ENCODE results near the gene RPLP2.

RPLP2 gene

GRCh38 chr11:839280-839623, 29.5 kb downstream of the RPLP2 start:
- DNase-seq = no peak

- peak; percentile 93 for DNase-seq
These were observed 30.3 kb downstream of the RPLP2 start for GRCh38 chr11:839875-840617.

DNA sequence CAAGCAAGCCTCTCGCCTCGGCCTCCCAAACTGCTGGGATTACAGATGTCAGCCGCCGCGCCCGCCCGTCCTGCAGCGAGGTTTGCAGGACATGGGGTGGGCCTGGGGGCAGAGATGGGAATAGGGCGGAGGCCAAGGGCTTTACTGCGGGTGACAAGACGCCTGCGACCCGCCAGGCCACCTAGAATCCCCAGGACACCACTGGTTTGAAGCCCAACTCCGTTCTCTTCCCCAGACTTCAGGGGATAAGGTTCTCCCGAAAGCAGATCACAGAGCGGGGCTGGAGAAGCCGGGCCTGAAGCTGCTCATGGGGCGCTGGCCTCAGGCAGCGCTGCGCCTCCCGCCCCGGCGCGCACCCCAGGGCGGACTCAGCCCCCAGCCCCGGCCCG, 32.2 kb downstream of the RPLP2 start:
- DNase-seq = no peak

GRCh38 chr11:842370-843002, 32.7 kb downstream of the RPLP2 start, which contains the start of the genes POLR2L and TSPAN4:
TSS of gene POLR2L (minus strand) at chr11:842529. CDS start at chr11:842508, 21 bp downstream.
TSS of gene TSPAN4 (plus strand) at chr11:842852. CDS start at chr11:850305, 7,453 bp downstream.
- DNase-seq = peak; percentile 93

DNA sequence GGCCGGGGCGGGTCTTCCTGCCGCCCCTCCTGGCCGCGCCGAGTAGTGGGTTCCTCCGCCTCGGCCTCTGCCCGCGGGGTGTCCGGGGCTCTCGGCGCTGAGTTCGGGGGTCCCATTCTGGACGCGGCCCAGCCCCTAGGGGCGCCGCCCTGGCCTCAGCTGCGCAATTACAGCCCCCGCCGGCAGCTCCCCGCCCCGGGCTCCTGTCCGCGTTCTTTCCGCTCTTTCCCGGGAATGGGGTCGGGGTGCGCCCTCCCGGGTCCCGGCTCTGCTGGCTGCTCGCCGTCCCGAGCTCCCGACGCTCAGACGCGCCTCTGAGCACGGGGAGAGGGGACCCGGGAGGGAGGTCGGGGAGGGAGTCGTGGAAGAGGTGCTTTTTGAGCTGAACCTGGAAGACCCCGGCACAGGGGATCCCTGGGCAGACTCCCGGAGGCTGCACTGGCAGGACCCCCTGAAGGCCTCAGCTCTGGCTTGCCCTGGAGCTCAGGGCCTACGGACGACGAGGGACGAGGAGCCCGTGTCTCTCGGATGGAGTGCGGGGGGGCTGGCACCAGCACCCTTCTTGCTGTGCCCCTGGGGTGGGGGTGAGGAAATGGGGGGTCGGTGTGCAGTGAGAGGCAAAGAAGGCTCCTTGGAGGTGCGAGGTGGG, 33.4 kb downstream of the RPLP2 start:
- no peak for DNase-seq

- DNase-seq = peak; percentile 98
These were observed 34.3 kb downstream of the RPLP2 start for GRCh38 chr11:843818-844692.

DNA sequence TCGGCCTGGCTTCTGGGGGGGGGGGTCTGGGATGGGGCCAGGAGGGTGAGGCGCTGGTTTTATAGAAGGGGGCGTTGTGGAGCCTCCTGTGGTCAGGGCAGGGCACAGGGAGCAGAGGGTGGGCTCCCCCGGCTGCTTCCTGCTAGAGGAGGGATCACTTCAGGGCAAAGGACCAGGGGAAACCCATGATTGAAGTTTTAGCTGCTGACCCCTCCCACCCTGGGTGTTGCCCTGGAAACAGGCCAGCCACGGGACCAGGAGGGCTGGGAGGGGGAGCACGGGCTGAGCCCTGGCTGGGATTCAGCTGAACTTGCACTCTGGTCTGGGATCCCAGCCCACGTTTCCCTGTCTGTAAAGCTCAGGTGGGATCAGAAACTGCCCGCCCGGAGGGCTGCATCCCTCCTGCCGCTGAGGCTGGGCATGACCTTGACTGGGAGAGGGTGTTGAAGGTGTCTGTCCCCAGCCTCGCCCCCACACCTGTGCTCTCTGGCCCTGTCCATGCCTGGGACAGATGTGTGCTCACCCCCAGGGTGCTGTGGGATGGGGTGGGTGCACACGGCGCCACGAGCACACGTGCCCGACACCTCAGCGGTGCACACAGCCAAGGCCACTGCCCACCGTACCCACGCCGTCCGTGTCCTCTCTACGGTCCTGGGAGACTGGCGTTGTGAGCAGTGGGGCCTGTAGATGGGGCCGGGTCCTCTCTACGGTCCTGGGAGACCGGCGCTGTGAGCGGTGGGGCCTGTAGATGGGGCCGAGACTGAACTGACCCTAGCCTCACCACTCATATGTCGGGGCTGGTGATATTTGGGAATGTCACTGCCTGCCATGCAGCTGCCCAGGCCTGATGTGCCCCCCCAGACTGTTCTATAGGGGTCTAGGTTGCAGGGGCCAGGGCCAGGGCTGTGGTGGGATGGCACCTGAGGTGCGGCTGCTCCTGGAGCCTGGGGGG, 35.2 kb downstream of the RPLP2 start:
- DNase-seq = peak; percentile 93

DNA sequence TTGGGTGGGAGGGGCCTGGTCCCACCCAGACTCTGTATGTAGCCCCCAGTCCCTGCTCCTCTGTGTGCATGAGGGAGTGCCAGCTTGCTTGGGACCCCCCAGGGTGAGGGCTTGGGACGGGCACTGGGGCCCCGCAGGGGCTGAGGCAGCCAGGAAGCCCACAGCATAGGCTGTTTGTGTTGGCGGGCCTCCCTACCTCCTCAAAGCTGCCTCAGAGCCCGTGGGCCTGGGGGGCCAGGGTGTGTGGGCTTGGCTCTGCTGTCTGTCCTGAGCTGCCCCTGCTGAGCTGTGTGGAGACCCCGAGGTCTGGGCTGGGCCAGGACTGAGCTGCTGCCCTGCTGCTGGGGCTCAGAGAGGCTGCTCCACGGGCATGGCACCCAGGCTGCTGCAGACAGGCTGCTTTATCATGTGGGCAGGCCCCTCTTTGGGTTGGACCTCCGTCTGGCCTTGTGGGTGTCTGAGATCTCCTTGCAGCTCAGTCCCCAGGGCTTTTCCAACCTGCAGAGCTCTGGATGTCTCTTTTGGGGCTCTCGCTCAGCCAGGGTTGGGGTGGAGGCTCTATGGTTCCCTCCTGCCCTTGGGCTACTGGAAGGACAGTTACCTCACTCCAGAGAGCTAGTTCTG, 36.2 kb downstream of the RPLP2 start:
- DNase-seq = no peak

GRCh38 chr11:846496-847098, 36.8 kb downstream of the RPLP2 start:
- DNase-seq = no peak

DNA sequence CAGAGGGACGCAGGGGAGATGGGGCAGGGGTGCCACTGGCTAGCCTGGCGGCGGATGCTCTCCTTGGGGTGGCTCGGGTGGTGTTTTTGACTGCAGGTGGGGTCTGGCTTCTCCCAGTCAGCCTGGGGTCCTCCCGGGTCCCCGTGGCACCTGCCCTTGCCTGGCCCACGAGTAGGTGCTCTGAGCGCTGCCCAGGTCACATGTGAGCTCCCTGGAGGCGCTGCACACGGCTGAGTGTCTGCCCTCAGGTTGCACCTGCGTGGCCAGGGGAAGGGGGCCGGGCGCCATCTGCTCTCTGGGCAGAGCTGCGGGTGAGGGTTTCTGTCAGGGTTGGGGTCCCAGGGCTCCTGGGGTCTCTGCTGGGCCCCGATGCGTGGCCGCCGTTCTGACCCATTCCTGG, 38.1 kb downstream of the RPLP2 start:
- peak; percentile 56 for DNase-seq

- peak; percentile 100 for DNase-seq
These were observed 38.7 kb downstream of the RPLP2 start for GRCh38 chr11:848380-848931.

DNA sequence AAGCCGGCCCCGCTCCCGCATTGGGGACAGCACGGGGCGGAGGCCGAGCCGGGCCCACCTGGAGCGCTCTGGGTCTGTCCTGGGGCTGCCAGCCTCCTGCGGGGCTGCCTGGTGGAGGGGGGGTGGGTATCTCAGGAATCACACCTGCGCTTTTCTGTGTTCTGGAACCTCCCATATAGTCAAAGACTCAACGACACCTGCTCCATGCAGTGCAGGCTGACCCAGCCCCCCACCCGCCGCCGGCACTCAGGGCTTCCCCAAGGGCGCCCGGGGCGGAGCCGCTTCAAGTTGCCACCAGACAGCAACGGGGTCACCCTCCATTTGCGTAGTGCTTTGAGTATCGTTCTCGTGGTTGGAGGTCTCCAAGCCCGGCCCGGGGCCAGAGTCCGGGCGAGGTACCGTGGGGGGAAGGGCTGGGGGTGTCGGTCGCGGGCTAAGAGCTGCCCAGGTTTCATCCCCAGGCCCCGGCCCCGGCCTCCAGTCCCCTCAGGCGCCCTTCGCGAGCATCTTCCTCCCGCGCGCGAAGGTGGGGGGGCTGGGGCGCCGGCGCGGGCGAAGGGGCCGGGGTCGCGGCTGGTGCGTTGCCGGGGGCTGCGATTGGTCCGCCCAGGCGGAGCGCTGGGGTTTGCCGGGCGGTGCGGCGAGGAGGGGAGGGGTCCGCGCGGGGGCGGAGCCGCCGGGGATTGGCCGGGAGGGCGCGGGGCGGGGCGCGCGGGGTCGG, 39.5 kb downstream of the RPLP2 start:
- no peak for DNase-seq

DNA sequence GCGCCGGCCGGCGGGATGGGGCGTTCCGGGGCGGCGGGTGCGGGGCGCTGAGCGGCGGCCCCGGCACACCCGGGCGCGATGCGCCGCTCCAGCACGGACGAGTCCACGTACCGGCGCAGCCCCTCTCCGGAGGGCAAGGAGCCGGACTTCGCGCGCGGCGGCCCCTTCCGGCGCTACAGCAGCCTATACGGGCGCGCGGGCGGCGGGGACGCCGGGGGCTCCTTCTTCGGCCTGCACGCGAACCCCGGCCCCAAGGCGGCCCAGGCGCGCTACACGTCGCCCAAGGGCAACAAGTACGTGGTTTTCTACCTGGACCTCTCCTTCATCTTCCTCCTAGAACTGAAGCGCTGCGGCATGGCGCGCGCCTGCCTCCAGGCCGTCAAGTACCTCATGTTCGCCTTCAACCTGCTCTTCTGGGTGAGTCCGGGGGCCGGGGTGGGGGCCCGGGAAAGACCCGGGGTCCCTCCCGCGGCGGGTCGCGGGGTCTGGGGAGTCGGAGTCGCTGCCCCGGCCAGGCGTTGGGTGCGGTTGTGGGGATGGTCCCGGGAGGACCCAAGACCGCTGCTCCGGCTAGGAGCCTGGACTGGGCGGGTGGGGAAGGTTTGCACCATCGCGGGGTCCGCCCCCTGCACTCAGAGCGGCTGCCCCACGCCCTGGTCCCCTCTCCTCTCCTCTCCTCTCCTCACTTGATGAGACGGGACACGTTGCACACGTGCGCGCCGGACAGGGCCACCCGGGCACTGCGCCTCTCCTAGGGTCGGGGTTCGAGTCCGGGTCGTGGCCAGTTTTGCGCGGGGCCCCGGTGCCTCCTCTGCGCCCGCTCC, 40.4 kb downstream of the RPLP2 start:
- peak; percentile 58 for DNase-seq

DNA sequence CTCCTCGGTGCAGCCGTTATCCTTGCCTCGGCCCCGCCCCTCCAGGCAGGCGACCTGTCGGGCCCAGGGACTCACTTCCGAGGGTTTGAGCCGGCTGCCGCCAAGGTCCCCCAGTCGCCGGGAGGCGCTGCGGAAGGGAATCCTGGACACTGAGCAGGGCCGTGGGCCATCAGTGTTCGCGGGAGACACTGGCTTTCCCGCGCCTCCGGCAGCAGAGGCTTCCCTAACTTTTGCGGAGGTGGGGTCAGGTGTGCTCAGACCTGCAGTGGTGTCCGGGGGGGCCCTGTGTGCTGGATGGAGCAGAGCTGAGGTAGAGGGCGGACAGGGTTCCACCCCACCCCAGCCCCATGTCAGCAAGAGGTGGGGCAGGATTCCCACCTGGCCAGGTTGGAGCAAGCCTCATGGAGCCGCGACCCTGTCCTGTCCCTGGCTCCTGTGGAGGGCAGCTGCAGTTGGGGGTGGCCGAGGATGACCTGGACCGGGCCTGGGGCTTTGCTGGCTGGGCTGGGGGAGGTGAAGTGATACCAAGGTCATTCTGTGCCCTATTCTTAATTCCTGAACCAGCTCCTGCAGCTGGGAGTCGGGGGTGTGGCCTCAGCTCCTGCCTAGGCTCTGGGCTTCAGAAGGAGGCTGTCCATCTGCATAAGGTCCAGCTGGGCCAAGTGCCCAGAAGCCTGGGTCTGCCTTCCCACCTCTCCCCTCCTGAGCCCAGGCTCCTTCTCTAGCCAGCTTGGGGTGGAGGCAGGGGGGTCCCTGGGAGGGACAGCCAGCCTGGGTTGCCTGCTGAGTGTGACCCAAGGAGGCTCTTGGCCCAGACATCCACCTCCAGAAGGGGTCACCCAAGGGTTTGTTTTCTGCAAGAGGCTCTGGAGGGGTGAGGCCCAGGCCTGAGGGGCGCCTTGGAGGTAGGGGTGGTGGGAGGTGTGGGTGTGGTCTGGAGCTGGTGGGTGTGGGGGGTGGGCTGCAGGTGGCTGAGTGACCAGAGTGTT, 41.3 kb downstream of the RPLP2 start:
- DNase-seq = peak; percentile 97

GRCh38 chr11:852762-853161, 43.0 kb downstream of the RPLP2 start:
- DNase-seq = peak; percentile 51

DNA sequence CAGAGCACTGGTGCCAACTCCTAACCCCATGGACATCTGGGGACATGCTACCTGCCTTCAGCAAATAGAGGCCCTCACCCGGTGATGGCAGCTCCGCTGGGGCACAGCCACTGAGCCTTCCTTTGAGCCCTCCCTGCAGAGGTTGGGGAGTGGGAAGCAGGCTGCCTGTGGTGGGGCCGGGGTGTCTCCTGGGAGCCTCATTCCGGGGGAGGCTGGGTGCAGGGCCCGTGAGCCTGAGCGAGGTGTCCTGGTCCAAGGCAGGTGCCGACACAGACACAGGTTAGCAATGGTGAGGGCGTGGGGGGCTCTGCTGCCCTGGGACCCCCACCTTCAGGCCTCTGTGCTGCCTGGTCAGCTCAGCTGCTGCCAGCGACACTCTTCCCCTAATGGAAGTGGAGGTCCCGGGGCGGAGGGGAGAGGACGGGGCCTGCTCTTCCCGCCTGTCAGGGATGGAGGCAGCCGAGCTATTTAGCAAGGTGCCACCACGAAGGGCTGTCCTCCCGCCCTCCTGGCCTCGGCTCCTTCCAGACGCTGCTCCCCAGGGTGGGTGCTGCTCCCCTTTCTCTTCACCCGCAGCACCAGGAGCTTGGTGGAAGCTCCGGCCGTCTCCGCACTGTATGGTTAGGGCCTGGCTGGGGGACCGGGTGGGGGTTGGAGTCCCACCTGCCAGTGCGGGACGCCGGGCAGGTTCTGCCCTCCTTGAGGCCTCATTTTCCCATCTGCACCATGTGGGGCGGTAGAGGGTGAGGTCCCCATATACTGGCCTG, 44.1 kb downstream of the RPLP2 start:
- DNase-seq = no peak

Measured in 8988T (cell line).